ENCODE measurements around the gene JMJD8.

- TF ChIP-seq EZH2 (IDR thresholded peaks at IDR 0.05; ENCODE audit: insufficient read depth, poor library complexity, severe bottlenecking), result no peak
- TF ChIP-seq EZH2phosphoT487 (IDR thresholded peaks at IDR 0.05; ENCODE audit: insufficient read depth, low read depth), result no peak
Observed at GRCh38 chr16:723695-724094, 39.6 kb upstream of the JMJD8 start.

All from GM23248 (cell line).